GM19467 (cell line): ENCODE measurements around the gene TACR2.

Experiments used
- ATAC-seq: cut with Tn5 transposase; IDR thresholded peaks from one replicate; pipeline ENCODE4 v1.9.1; 2021; ENCODE audit warnings: mild to moderate bottlenecking, moderate library complexity; ENCODE audit not compliant: unreplicated experiment

TACR2 gene

GRCh38 chr10:69421611-69422308 is 5.0 kb upstream of the TACR2 start:
- no peak for ATAC-seq

DNA sequence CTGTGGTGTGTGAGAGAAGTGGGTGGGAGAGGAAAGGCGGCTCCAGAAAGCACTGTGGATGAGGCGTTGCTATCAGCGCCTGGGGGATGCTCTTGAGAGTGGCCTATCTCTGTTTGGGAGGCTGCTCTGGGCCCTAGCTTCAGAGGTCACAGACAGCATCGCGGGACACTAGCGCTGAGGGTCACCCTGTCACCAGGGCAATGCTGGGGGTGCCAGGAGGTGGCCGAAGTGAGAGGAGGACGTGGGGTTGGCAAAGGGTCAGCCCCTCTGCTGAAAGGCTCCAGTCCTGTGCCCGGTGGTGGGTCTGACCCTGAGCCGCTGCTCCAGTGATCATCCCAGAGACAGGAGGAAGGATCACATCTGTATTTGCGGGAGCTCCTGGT is 3.0 kb upstream of the TACR2 start:
- ATAC-seq: no peak

DNA sequence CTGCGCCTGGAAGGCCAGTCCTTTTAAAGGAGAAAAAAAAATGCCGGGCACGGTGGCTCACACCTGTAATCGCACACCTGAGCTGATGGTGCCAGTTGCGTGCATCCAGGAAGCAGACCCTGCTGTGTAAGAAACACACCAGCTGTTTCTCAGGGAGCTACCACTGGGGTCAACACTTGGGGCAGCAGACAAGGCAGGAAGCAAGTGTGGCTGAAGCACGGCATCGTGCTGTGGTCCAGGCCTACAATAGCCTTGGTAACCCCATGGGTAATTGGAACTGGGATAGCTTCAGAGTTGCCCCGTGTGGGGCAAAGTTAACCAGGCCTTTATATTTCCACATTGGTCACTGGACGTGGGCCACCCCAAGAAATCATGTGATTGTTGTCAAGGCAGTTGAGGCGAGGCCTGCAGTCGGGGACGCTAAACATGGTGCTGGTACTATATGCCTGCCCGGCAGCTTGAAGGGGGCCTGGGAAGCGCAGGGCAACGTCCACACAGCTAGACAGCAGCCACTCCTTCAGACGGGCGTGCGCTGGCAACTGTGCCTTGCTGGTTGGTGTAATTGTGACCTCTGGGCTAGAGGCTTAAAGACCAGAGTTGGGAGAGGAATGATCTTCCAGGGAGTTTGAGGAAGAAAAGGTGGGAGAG is 2.5 kb upstream of the TACR2 start:
- no peak for ATAC-seq

GRCh38 chr10:69418052-69418752 is 1.5 kb upstream of the TACR2 start:
- ATAC-seq: no peak

- ATAC-seq: no peak
These were observed 824 bp upstream of the TACR2 start for GRCh38 chr10:69417542-69417941.

DNA sequence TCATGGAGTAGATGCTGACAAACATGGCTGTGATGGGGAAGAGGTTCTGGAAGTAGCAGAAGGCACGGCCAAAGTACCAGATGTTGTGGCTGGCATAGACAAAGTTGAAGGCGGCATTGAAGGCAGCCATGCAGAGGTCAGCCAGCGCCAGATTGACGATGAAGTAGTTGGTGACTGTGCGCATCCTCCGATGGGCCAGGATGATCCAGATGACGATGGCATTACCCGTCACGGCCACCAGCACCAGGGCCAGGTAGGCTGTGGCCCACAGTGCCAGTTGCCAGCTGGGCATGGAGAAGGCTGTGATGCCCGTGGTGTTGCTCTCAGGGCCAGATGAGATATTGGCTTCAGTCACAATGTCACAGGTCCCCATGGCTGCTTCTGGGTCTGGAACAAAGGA is 767 bp downstream of the TACR2 start:
- no peak for ATAC-seq

DNA sequence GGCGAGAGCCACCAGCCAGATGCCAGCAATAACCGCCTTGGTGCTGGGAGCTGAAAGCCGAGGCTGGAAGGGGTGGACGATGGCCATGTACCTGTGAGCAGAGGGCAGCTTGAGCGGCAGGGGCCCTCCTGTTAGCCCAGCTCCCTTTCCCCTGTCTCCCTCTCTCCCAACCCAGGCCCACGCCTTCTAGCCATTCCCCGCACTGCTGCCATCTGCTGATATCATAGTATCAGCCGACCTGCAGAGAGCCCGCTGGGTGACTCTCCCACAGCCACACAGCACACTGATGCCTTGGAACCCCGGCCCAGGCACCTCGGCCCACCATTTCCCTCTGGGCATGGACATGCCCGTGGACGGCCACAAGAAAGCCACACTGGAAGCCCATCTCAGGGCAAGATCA is 1.7 kb downstream of the TACR2 start:
- ATAC-seq: no peak

DNA sequence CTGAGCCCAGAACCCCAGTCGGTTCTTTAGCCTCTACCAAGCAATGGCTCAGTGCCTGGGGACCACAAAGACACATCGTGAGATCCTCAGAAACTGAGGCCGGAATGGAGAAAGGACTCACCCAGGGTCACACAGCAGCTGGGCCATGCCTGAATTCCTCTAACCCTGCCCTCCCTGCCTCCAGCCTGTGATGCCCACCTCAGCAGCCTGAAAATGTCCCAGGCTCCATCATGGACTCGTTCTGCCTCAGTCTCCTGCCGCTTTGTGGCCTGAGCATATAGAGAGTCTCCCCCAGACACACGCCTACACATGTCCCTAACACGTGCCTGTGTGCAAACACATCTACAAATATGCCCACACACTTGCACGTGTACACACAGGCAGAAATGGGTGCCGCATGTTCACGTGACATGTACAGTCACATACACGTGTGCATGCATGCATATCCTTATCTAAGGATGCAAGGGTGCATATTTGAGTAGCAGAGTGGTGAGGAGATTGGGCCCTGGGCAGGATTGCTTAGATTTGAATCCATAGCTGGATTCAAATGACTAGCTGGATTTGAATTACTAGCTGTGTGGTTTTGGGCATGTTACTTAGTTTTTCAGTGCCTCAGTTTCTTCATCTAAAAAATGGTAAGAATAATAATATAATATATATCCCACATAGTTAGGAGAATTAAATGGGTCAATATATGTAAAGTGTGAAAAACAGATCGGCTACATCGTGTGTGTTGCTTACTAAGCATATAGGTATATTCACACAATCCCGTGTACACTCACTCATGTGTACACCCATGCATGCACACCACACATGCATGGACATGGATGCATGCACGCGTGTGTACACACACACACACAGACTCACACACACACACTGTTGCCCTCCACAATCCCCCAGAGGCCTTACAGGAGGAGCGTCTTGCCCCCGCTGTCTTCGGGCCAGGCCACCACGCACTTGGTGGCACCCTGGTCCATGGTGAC is 2.4 kb downstream of the TACR2 start:
- no peak for ATAC-seq

DNA sequence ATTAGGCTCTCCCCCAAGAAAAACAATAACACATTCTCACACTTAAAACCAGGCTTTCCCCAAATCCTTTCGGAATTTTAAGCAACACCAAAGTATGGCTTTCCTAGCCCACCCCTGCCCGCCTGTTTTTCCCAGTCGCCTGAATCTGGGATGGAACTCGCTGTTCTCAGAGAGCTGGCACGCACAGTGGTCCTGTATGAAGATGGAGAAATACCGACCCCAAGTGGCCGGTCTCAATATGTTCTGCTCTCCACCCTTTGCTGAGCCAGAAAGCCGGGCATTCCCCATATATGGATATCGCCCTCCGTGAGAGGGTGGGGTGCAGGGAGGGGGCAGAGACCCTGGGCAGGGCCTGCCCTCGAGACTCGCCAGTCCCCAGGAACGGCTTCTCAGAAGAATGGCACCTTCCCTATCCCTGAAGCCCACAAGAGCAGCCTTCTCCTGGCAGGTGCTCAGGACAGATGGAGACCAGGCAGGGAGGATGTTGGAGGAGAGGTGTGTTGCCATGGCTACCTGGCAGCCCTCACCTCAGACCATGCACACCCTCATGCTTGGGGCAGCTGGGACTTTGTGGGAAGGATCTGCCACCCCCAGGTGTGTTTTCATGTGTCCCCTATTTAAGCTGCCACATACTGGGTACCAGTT is 3.4 kb downstream of the TACR2 start:
- ATAC-seq: no peak

GRCh38 chr10:69412232-69412790 is 4.4 kb downstream of the TACR2 start:
- no peak for ATAC-seq

DNA sequence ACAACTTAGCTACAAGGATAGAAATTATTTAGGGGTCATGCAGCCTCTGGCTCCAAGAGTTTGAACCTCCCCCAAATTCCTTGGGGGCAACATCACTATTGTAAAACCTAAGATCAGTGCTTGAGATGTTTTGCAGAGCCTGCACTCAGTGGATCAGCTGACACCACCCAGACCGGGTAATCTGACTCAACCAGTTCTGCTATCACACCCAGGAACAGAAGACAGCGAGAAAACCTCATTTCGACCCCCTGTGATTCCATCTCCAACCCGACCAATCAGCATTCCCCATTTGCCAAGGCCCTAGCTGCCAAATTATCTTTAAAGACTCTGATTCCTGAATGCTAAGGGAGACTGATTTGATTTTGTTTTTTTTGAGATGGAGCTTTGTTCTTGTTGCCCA is 5.2 kb downstream of the TACR2 start:
- no peak for ATAC-seq

DNA sequence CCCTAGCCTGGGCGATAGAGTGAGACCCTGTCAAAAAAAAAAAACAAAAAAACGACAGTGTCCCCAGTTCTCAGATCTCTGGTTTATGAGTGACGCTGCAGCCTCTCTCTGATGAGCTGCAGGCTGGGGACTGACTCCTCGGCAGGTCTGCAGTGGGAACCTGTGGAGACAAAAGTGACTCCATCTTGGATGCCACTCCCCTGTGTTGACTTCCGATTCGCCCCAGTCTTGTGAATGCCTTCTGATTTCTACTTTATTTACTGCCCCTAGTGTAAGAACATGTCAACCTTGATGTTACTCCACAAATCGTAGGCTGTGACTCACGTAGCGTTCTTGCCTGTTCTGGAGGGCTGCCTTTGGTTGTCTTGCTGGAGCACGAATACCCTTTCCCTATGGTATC is 6.2 kb downstream of the TACR2 start:
- no peak for ATAC-seq

- ATAC-seq: no peak
These were observed 6.8 kb downstream of the TACR2 start for GRCh38 chr10:69409968-69410367.

- ATAC-seq: no peak
These were observed 7.6 kb downstream of the TACR2 start for GRCh38 chr10:69409176-69409495.

GRCh38 chr10:69408318-69409175 is 8.2 kb downstream of the TACR2 start:
- peak; percentile 81 for ATAC-seq

- ATAC-seq: no peak
These were observed 9.0 kb downstream of the TACR2 start for GRCh38 chr10:69407621-69408301.

- ATAC-seq: no peak
These were observed 9.7 kb downstream of the TACR2 start for GRCh38 chr10:69406816-69407580.

DNA sequence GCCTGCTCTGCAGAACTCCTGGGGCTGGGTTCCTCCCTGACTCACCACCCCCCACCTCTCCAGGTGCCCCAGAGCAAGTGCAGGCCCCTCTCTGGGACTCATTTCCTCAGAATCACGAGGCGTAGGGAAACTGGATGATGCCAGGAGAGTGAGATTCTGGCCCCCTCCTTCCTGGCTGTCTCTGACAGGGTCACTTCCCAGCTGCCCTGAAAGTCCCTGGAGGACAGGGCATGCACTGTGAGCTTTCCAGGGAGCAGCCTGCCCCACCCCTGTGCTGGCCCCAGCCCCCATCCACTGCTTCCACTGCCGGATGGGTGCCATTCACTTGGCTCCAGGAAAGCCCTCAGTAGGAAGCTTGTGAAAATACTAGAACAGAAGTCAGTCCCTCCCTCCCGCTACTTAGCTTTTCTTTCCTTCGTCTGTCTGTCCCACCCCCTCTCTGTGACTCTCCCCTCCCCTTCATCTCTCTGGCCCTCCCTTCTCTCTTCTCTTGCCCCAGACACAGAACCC is 10.4 kb downstream of the TACR2 start:
- ATAC-seq: no peak
